ENCODE data around the gene EIF4G3. TPM values are rescaled to one million over a fixed set of nuclear protein-coding genes. Genes with fewer than 3 reads are reported as not detected.

The EIF4G3 gene
- polyA plus RNA-seq, 1 donor (not counting 4 experiments of a cell fraction or from before 2014, with no cell fraction given) = 44.6 TPM

DNA sequence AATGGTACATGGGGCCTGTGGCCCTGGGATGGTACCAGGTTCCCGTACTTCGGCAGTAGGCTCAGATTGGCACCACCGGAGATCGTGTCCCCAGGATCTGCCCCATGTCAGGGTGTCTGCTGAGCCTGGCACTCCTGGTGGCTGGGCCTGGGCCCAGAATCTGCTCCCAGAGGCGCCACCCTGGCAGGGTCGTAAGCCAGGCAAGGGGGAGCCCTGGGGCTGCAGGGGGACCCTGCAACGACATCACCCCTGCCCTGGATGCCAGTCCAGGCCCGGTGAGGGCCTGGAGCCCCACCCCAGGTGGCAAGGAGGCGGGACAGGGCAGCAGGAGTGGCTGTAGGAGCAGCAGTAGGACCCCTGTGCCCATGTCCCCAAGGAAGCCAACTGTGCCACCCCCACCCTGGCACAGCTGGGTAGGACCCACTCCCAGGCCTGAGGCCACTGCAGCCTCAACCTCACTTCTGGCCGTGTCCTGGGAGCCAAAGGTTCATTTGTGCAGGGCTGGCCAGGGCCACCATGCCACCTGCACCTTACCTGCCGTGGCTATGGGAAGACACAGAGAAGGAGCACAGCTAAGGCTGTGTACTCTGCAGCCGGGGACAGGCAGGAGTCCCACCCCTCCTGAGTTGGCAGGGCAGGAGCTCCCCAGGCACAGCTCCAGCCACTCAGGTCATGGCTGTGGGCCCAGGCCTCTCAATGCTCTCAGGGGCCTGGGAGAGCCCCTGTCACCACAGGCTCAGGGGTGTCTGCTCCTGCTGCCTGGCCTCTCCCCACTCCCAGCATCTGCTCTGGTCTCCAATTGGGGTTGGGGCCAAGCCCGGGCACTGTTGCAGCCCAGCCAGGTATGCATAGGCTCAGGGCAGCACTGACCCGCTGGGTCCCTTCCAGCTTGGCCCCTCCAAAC is 141.7 kb downstream of the EIF4G3 start:
- H3K27me3 ChIP-seq (ENCODE audit: control insufficient read depth, extremely low read depth, insufficient read depth, low read length) = no peaks in the 10 kb centered on the region
- H2AFZ ChIP-seq (ENCODE audit: control insufficient read depth, low read length) = no peak overlapping the region
- H3K4me1 ChIP-seq (ENCODE audit: control insufficient read depth, extremely low read depth, insufficient read depth, low read length) = no peaks in the 10 kb centered on the region
- FAIRE-seq (no peak), DNase-seq (ENCODE audit: low read depth, low spot score) (no peak)
- H3K27ac ChIP-seq (ENCODE audit: control insufficient read depth, insufficient read depth, low read length) = no peak overlapping the region
- no peaks in the 10 kb centered on the region for H4K20me1 ChIP-seq (ENCODE audit: control insufficient read depth, extremely low read depth, insufficient read depth, low read length)
- H3K79me2 ChIP-seq (ENCODE audit: control insufficient read depth, insufficient read depth, low read length) = peaks cover 28% of the 10 kb centered on the region
- no peak overlapping the region for H3K4me3 ChIP-seq (ENCODE audit: control insufficient read depth in 2 of 3, extremely low read depth in 1 of 3, insufficient read depth in 2 of 3, low read depth in 1 of 3, low read length in 3 of 3)
- TF ChIP-seq, protein P1, sequence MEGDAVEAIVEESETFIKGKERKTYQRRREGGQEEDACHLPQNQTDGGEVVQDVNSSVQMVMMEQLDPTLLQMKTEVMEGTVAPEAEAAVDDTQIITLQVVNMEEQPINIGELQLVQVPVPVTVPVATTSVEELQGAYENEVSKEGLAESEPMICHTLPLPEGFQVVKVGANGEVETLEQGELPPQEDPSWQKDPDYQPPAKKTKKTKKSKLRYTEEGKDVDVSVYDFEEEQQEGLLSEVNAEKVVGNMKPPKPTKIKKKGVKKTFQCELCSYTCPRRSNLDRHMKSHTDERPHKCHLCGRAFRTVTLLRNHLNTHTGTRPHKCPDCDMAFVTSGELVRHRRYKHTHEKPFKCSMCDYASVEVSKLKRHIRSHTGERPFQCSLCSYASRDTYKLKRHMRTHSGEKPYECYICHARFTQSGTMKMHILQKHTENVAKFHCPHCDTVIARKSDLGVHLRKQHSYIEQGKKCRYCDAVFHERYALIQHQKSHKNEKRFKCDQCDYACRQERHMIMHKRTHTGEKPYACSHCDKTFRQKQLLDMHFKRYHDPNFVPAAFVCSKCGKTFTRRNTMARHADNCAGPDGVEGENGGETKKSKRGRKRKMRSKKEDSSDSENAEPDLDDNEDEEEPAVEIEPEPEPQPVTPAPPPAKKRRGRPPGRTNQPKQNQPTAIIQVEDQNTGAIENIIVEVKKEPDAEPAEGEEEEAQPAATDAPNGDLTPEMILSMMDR (optimal IDR thresholded peaks at IDR 0.05 in 1 of 3, IDR thresholded peaks at IDR 0.05 in 1 of 3, conservative IDR thresholded peaks at IDR 0.05 in 1 of 3; ENCODE audit: extremely low read depth in 1 of 3, insufficient read depth in 2 of 3, low read length in 3 of 3) = no peak
- no peak for TF ChIP-seq EZH2 (IDR thresholded peaks at IDR 0.05; ENCODE audit: low read length)
- no peak overlapping the region for H3K9ac ChIP-seq (ENCODE audit: control insufficient read depth, extremely low read depth, insufficient read depth, low read length)
- H3K4me2 ChIP-seq (ENCODE audit: control insufficient read depth, extremely low read depth, insufficient read depth, low read depth, low read length) = no peak overlapping the region
- H3K9me1 ChIP-seq (ENCODE audit: control insufficient read depth, extremely low read depth, insufficient read depth, low read length) = no peaks in the 10 kb centered on the region
- no peaks in the 10 kb centered on the region for H3K9me3 ChIP-seq (ENCODE audit: control insufficient read depth, low read depth, low read length)
- dilution Hi-C loops (cut with MboI; ENCODE audit: extremely low pct_ligation_motif_present, low sequenced_read_pairs) = no loop called here
- H3K36me3 ChIP-seq (ENCODE audit: control insufficient read depth in 2 of 2, extremely low read depth in 1 of 2, insufficient read depth in 2 of 2, low read length in 2 of 2) = no peaks in the 10 kb centered on the region

DNA sequence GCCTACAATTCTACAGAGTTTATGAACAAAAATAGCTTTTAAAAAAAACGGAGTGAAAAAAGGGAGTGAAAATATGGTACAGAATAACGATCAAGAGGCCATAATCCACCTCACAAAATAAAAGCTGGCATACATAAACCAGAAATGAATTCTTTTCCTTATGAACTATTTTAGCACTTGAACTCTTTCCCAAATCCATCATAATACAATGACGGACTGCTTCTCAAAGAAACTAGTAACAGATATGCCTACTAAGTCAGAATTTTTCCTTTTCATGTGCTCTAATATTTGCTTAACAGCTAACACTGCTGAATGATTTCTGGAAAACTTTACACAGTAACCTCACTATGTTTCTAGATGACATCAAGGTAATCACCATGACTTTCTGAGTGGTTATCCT is 144.0 kb downstream of the EIF4G3 start:
- FAIRE-seq (no peak), DNase-seq (ENCODE audit: low read depth, low spot score) (no peak)
- Histone ChIP-seq H3K9ac (ENCODE audit: control insufficient read depth, extremely low read depth, insufficient read depth, low read length) (no peak overlapping the region), H3K4me3 (ENCODE audit: control insufficient read depth in 2 of 3, extremely low read depth in 1 of 3, insufficient read depth in 2 of 3, low read depth in 1 of 3, low read length in 3 of 3) (no peak overlapping the region), H3K27me3 (ENCODE audit: control insufficient read depth, extremely low read depth, insufficient read depth, low read length) (no peaks in the 10 kb centered on the region), H3K9me3 (ENCODE audit: control insufficient read depth, low read depth, low read length) (no peaks in the 10 kb centered on the region), H3K36me3 (ENCODE audit: control insufficient read depth in 2 of 2, extremely low read depth in 1 of 2, insufficient read depth in 2 of 2, low read length in 2 of 2) (no peaks in the 10 kb centered on the region), H3K27ac (ENCODE audit: control insufficient read depth, insufficient read depth, low read length) (no peak overlapping the region), H2AFZ (ENCODE audit: control insufficient read depth, low read length) (no peak overlapping the region), H3K4me2 (ENCODE audit: control insufficient read depth, extremely low read depth, insufficient read depth, low read depth, low read length) (no peak overlapping the region), H3K4me1 (ENCODE audit: control insufficient read depth, extremely low read depth, insufficient read depth, low read length) (no peaks in the 10 kb centered on the region), H4K20me1 (ENCODE audit: control insufficient read depth, extremely low read depth, insufficient read depth, low read length) (no peaks in the 10 kb centered on the region), H3K79me2 (ENCODE audit: control insufficient read depth, insufficient read depth, low read length) (peaks cover 29% of the 10 kb centered on the region), H3K9me1 (ENCODE audit: control insufficient read depth, extremely low read depth, insufficient read depth, low read length) (no peaks in the 10 kb centered on the region)
- TF ChIP-seq EZH2 (IDR thresholded peaks at IDR 0.05; ENCODE audit: low read length) = no peak
- TF ChIP-seq, protein P1 (optimal IDR thresholded peaks at IDR 0.05 in 1 of 3, IDR thresholded peaks at IDR 0.05 in 1 of 3, conservative IDR thresholded peaks at IDR 0.05 in 1 of 3; ENCODE audit: extremely low read depth in 1 of 3, insufficient read depth in 2 of 3, low read length in 3 of 3) = no peak
- dilution Hi-C loops (cut with MboI; ENCODE audit: extremely low pct_ligation_motif_present, low sequenced_read_pairs) = no loop called here
